KOPT-K1 (cell line): ENCODE results near the gene GTSE1.

Experiments used
- H3K27ac ChIP-seq: fragments of 200-600 bp; sonication (generic); 2 replicates; pipeline ENCODE4 v1.5.1; 2016; ENCODE audit warnings: antibody characterized with exemption, mild to moderate bottlenecking, low read depth, low read length; ENCODE audit not compliant: poor library complexity, severe bottlenecking
- H3K36me3 ChIP-seq: fragments of 200-600 bp; sonication (generic); 2 replicates; pipeline ENCODE4 v1.5.1; 2017; ENCODE audit warnings: antibody characterized with exemption, mild to moderate bottlenecking, low read length, moderate library complexity; ENCODE audit not compliant: insufficient read depth
- H3K9me3 ChIP-seq: fragments of 200-600 bp; sonication (generic); 2 replicates; pipeline ENCODE4 v1.5.1; 2017; ENCODE audit warnings: antibody characterized with exemption, low read length, mild to moderate bottlenecking; ENCODE audit not compliant: insufficient read depth, poor library complexity, severe bottlenecking

Gene GTSE1

DNA sequence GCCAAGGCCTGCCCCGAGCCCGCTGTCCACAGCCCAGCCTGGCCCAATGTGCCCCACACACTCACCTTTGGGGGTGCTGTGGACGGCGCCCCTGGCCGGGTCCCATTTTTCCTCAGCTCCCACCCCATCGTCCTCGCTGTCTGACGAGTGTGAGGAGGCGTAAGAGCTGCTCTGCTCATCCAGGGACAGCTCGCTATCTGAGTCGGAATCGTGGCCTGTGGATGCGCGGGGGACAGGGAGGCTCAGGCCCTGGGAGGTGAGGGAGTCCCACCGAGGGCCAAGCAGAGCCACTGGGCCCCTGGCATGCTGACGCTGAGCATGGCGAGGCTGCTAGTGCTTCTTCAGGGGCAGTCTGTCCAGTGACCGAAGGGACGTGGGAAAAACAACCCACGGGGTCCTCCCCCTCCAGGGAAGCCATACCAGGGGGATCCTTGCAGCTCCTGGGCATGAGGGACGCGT lies 68.5 kb downstream of the GTSE1 start:
- Histone ChIP-seq H3K27ac (no peak overlapping the region), H3K9me3 (no peaks in the 10 kb centered on the region), H3K36me3 (no peaks in the 10 kb centered on the region; the same call in 1 of the 2 replicates)

DNA sequence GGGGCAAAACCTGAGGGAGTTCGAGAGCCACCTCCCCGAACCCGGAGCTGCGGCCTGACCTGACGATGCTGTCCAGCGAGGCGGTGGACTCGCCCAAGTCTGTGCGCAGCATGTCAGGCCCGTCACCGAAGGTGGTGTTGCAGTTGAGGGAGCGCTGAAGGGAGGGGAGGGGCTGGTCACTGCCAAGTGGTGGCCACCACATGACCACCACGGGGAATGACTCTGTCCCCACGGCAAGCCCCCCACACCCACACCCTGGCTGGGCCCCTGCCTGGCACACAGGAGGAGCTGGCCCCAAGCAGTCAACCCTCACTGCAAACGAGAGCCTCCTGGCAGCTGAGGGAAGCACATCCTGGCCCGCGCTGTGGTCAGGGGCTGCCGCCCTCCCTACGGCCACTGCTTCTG lies 69.7 kb downstream of the GTSE1 start:
- no peaks in the 10 kb centered on the region for H3K36me3 ChIP-seq
- no peak overlapping the region for H3K27ac ChIP-seq
- H3K9me3 ChIP-seq, result no peaks in the 10 kb centered on the region

DNA sequence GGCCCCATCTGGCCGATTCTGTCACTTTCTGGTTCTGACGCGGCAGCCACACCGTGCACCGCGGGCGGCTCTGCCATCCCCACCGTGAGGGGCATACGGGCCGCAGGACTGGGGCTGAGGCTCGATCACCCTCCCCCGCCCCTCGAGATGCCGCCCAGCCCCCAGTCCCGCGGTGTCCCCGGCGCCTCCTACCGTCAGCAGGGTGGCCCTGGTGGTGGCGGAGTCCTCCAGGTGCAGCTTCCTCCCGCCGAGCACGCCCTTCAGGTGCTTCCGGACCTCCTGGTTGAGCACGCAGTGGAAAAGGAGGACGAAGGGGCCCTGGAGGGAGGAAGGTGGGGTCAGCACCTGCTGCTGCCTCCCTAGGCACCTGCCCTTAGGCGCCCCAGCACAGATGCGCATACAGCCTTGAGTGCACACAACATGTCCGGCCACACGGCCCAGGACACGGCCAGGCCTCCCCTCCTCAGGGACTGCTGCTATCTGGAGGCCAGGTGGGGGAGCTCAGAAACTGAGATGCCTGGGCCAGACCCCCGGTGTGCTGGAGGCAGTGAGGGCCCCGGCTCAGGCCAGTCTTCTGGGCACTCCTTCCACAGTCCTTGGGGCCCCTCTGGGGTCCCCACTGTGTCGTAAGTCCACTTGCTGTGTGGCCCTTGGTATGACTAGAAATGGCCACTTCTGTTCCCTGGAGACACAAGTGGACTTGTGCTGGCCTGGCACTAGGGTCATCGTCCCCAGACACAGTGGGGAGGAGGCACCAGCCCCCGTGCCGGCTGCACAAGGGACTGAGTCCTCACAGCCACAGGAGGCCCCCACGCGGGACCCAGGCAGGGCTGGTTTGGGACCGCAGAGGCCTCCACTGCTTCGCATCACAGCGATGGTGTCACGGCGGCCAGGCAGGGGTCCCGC lies 70.4 kb downstream of the GTSE1 start:
- H3K9me3 ChIP-seq, result no peaks in the 10 kb centered on the region
- no peaks in the 10 kb centered on the region for H3K36me3 ChIP-seq
- H3K27ac ChIP-seq, result no peak overlapping the region

DNA sequence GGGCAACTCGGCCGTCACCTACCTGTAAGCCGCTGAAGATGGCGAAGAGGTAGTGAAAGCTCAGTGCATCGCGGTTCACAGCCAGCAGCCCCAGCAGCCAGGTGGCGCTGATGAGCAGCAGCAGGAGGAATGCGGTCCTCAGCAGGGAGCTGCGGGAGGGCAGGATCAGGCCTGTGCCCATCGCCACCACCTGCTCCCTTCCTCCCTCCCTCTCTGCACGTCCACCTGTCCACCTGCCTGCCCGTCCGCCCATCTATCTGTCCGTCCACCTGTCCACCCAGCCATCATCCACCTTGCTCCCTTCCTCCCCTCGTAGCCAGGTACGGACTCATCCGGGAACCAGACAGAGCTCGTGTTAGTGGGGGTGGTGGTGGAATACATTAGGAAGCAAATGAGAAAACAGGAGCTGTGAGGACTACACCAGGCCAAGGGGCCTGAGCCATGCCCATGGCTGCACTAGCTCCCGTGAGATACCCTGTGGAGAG lies 71.1 kb downstream of the GTSE1 start:
- H3K9me3 ChIP-seq, result no peaks in the 10 kb centered on the region
- no peaks in the 10 kb centered on the region for H3K36me3 ChIP-seq
- no peak overlapping the region for H3K27ac ChIP-seq

DNA sequence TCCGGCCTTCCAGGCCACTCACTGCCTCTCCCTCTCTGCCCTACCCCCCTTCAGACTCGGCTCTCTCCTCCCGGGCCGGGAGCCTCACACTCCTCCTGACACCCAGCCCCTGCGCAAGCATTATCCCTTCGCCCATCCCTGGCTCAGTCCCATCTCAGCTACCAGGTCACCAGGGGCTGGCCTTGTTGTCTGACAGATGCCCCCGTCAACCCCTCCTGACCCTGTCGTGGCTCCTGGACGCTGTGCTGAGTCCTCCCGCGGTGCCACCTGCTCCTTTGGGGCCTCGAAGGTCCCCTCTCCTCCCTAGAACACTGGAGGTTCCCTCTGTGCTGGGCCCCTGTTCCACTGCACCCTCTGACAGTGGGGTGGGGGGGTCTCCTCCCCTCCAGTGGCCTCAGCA lies 71.8 kb downstream of the GTSE1 start:
- Histone ChIP-seq H3K27ac (no peak overlapping the region), H3K9me3 (no peaks in the 10 kb centered on the region), H3K36me3 (no peaks in the 10 kb centered on the region)

DNA sequence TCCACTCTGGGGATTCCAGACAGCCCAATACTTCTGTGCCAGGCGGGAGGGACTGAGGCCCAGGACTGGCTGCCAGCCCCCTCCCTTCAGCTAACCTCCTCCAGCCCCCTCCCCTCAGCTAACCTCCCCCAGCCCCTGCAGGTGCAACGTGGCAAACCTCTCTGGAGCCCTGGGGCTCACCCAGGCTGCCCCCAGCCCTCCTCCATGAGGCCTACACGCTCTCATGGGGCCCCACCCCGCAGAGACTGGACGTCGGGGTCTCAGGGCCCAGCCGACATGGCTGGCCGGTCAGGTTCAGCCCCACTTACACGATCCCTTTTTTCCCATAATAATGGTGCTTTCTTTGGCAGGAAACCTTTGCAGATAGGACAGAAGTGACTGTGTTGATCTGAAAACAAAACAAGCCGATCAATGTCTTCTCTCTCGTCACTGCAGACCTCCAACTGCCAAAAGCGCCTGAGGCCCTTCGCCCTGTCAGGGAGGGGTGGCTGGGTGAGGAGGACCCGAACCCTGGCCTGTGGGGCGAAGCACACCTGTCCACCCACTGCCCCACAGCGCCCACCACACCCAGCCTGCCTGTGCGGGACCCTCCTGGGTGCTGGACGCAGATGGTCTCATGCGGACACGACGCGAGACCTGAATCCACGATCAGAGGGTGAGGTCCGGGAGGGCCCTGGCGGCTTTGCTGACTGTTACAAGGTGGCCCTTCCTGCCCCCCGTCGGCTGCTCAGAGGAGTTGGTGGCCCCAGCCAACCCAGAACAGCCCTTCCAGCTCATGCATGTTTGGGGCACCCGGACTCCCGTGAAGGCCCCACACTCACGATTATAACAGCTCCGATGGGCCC lies 72.4 kb downstream of the GTSE1 start:
- Histone ChIP-seq H3K36me3 (no peaks in the 10 kb centered on the region), H3K27ac (no peak overlapping the region), H3K9me3 (no peaks in the 10 kb centered on the region)

DNA sequence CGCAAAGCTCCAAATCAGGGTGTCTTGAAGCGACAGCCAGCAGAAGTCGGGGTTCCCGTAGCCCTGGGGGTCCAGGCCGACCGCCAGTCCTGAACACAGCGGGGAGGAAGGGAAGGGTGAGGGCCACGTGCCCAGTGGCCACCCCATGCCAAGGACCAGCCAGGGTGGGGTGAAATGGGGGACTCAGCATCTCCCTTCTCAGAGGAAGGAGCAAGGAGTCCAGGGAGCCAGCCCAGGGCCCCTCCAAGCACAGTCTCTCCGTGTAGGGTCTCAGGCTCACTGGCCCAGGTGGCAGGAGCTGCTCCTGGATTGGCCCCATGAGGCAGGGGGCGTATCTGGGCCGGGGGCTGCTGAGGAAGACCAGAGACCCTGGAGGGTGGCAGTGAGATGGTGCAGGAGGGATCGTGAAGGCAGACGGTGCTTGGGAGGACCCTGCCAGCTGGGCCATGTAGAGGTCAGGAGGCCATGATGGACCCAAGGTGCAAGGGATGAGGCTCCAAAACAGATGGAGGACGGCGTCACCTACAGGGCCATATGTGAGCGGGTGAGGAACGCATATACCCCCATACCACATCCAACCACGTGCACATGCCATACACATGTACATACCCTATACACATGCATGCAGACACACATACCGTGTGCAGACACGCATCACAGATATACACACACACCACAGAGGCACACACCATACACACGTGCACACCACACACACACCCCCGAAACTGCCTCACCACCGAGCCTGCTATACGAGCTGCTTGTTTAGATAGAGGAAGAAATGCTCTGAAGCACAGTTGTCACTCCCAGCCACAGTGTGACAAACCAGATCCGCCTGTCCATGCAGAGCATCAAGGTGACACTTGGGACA lies 73.3 kb downstream of the GTSE1 start:
- peaks cover 5% of the 10 kb centered on the region for H3K9me3 ChIP-seq
- no peak overlapping the region for H3K27ac ChIP-seq
- H3K36me3 ChIP-seq, result no peaks in the 10 kb centered on the region

DNA sequence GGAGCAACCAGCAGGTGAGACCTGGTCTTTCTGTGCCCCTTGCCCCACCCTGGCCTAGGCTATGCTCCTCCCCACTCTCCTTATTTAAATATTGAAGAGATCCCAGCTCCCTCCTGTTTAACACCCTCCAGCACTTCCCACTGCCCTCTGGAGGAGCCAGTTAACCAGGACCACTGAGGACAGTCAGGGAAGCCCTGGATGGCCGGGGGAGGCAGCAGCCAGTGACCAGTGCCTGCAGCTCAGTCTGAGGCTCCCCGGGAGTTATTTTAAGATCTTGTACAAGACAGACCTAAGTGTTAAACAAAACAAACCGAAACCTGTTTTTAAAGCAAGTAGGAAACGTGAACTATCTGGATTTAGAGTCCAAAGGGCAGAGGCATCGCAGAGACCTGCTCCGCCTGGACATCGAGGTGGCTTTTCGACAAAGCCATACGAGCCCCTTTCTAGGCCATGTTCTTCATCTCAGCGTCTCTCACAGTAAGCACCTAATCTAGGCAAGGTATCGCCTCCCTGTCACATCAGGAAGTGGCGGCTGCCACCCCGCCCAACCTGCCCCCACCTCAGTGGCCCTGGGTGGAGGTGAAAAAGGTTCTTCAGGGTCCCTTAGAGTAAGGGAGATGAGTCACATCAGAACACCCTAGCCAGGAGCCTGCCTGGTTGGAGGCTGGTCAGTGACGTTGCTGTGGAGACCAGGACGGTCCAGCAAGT lies 74.1 kb downstream of the GTSE1 start:
- peaks cover 13% of the 10 kb centered on the region for H3K9me3 ChIP-seq
- no peak overlapping the region for H3K27ac ChIP-seq
- H3K36me3 ChIP-seq, result no peaks in the 10 kb centered on the region

DNA sequence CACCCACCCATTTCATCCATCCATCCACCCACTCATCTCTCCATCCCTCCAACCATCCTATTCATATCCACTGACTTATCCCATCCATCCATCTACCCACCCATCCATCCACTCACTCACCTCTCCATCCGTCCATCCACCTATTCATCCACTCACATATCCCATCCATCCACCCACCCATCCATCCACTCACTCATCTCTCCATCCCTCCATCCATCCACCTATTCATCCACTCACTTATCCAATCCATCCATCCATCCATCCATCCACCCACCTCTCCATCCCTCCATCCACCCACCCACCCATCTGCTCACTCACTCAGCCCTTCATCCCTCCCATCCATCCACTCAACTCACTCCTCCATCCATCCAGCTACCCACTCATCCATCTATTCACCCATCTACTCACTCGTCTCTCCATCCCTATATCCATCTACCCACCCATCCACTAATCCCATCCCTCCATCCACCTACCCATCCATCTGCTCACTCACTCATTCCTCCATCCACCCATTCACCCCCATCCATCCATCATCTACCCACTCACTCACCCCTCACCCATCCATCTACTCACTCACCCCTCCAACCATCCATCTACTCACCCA lies 75.1 kb downstream of the GTSE1 start:
- no peaks in the 10 kb centered on the region for H3K36me3 ChIP-seq
- H3K9me3 ChIP-seq, result peaks cover 23% of the 10 kb centered on the region
- H3K27ac ChIP-seq, result no peak overlapping the region

DNA sequence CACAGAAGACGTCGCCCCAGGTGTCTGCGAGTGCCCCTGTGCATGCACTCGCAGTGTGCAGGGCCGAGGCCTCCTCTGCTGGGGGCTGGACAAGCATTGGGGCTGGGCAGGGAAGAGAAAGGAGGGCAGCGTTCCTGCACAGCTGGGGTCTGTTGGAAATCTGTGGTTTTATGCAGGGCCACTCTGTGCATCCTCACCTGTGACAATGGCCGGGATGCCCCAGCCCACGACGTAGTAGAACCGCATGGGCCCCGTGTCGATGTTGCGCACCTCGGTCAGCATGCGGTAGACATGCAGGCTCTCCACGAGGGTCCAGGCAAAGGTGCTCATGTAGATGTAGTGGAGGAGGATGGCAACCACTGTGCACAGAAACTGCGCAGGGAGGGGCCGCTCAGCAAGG lies 76.0 kb downstream of the GTSE1 start:
- Histone ChIP-seq H3K27ac (no peak overlapping the region), H3K36me3 (no peaks in the 10 kb centered on the region)

DNA sequence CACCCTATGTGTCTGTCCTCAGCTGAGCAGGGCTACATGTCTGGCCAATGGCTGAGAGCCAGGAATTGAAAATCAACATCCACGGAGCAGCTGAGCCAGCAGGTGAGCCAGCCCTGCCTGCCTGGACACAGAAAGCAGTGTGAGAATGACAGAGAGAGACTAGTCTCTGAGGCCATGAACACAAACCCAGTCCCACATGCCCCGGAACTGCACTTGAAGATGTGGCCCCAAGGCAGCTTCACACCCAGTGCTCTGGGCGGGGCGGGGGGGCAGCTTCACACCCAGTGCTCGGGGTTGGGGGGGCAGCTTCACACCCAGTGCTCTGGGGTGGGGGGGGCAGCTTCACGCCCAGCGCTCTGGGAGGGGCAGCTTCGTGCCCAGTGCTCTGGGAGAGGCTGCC lies 76.5 kb downstream of the GTSE1 start:
- Histone ChIP-seq H3K9me3 (peaks cover 26% of the 10 kb centered on the region), H3K27ac (no peak overlapping the region), H3K36me3 (no peaks in the 10 kb centered on the region)

More for the DNA sequence above, 76.0 kb downstream of the GTSE1 start:
- peaks cover 26% of the 10 kb centered on the region for H3K9me3 ChIP-seq

DNA sequence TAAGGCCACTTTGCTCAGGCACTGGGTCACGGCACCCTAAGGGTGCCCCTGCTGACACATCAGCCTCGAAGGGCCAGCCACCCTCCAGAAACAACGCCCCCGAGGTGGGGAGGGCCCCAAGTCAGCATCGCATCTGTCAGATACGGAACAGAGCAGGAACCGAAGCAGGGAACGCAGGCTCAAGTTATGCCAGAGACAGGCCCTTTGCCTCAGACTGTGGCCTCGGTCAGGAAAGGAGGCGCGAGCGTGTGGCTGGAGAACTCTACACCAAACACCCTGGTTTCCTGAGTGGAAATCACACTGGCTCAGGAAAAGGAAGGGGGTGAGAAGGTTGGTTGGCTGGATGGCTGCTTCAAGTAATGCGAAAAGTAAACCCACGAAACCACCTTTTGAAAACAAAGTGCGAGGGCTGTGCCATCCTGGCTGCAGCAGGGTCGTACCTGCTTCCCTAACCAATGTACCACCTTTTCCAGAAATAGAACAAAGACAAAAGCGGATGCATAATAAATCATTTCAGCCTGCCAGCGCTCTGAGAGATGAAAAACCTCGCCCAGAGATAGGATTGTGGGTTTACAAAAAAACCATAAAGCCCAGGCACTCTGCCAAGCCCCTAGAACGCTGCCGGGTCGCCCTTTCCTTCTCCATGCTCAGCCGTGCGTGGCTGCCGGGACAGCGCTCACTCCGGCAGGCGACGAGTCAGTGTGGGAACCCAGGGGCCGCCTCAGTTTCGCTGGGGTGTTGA lies 77.4 kb downstream of the GTSE1 start:
- H3K36me3 ChIP-seq, result no peaks in the 10 kb centered on the region
- H3K9me3 ChIP-seq, result peaks cover 26% of the 10 kb centered on the region
- H3K27ac ChIP-seq, result no peak overlapping the region
